ENCODE measurements around the gene HERC3.
"Not testable (repeated sequence)": the region's sequence is repeated elsewhere in the genome, so short reads cannot be mapped to it uniquely, and the experiment has no call there.

Gene HERC3

DNA sequence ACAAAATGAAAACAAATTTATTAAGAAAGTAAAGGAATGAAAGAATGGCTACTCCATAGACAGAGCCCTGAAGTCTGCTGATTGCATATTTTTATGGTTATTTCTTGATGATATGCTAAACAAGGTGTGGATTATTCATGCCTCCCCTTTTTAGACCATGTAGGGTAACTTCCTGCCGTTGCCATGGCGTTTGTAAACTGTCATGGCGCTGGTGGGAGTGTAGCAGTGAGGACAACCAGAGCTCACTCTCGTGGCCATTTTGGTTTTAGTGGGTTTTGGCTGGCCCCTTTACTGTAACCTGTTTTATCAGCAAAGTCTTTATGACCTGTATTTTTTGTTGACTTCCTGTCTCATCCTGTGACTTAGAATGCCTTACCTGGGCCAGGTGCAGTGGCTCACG lies 17.5 kb downstream of the HERC3 start:
- DNase-seq = not testable (repeated sequence)

- DNase-seq = no peak
Measured at GRCh38 chr4:88610771-88611170, 18.5 kb downstream of the HERC3 start.

DNA sequence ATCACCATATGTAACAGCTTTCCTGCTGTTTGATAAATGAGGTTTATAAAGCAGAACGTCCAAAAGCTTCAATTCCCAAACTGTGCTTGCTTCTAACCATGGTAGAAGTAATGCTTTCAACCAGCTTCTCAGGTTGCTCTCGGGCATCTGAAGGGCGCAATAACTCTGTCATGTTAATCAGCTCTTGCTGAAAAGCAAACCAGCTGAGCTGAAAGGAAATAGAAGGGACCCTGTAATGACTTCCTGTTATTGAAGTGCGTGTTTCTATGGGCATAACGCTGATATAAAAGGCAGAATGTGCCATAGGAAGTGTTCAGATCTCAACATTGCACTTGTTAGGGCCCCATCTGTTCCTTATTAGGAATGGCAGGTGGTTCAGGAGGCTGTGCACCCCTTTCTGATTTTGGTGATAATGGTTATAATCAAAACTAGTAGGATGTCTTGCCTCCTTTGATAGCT lies 21.2 kb downstream of the HERC3 start:
- peak; percentile 20 for DNase-seq

DNA sequence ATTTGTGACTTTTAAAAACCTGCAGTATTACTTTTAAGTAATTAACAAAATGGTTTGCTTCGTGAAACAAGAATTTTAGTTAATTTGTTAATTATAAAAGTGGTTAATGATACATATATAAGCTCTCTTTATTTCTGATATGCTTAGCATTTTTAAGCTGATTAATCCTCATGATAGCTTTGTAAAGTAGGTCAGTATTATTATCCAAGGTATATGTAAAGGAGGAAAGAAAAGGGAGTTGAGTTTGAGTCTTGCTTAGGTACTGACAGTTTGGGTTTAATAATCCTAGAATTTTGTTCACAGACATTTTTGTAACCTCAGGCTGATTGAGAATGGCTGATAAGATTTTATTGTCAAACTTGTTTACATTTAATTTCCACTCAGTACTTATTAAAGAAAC lies 21.8 kb downstream of the HERC3 start:
- DNase-seq = no peak

- no peak for DNase-seq
Measured at GRCh38 chr4:88616275-88617150, 24.2 kb downstream of the HERC3 start.

- no peak for DNase-seq
Measured at GRCh38 chr4:88618782-88619485, 26.7 kb downstream of the HERC3 start.

GRCh38 chr4:88619971-88620370 lies 27.7 kb downstream of the HERC3 start:
- no peak for DNase-seq

DNA sequence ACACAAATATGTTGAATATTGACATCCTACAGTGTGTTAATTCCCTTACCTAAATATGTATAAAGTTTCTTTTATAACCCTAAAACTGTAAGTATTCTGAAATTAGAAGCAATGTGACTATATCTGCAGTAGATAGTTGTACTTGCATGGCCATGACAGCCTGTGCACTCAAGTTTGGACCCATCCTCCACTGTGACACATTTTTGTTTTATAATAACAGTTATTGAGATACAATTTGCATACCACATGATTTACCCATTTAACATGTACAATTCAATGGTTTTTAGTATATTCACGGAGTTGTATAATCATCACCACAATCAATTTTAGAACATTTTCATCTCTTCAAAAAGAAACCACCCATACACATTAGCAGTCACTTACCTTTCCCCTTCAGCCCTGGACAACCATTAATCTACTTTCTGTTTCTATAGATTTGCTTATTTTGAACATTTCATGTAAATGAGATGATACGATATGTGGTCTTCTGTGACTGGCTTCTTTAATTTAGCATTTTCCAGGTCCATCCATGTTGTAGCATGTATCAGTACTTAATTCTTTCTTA lies 29.6 kb downstream of the HERC3 start:
- DNase-seq = no peak

DNA sequence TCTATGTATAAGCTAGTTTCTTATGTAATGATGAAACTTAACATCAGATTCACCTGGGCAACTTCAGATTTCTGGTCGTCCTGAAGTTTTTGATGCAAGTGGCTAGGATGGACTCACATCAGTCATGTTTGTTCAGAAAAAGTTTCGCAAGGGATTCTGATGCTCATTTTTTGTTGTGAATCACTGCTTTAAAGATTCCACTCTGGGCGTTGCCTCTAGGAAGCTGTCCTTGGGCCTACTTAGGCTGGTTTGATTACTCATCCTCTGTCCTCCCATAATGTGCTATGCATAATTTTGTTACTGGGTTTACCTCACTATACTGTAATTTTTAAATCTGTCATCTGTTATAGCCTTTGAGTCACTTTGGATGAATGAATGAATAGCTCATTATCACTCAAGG lies 30.8 kb downstream of the HERC3 start:
- no peak for DNase-seq

- no peak for DNase-seq
Measured at GRCh38 chr4:88628746-88629145, 36.5 kb downstream of the HERC3 start.

DNA sequence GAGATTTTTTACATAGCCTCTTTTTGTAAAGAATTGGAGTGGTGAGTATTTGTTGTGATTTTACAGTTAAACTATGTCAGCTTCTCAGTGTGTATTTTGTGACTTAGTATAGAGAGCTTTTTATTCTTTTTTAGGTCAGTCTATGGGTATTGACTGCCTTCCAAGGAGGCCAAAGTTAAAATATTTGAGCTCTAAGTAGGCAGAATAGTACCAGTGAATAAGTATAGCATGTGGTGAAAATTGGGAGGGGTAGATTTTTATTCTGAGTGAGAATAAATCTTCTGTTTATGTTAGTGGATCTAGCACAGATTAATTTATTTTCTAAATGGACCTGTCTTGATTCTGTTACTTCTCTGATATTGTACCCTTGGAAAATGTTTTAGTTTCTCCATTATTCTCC lies 37.5 kb downstream of the HERC3 start:
- no peak for DNase-seq

GRCh38 chr4:88630756-88631155 lies 38.5 kb downstream of the HERC3 start:
- DNase-seq = no peak

DNA sequence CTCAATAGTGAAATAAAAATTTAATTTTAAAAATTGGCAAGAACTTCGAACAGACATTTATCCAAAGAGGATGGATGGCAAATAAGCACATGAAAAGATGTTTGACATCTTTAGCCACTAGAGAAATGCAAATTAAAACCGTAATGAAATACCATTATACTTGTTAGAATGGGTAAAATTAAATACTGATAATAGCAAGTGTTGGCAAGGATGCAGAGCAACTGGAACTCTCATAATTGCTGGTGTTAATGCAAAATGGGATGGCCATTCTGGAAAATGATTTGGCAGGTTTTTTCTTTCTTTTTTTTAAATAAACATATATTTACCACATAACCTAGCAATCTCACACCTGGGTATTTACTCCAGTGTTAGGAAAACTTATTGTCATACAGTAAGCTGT lies 51.7 kb downstream of the HERC3 start:
- no peak for DNase-seq

DNA sequence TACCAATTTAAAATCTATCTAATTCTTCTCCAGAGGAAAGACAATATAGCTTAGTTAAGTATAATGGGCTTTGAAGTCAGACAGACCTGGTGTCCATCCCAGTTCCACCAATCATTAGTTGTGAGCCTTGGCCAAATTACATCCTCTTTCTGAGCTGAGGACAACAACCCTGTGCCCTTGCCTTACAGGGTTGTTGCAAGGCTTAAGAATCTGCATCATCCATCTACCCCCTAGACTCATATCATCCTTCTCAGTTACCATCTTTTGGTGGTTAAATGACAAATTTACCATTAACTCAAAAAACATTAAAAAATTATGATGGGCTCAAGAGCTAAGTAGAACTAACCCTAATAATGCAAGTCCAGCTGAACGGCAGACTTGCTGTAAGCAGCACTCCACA lies 53.7 kb downstream of the HERC3 start:
- no peak for DNase-seq

GRCh38 chr4:88646528-88647280 lies 54.4 kb downstream of the HERC3 start:
- no peak for DNase-seq

GRCh38 chr4:88649716-88650115 lies 57.4 kb downstream of the HERC3 start:
- no peak for DNase-seq

DNA sequence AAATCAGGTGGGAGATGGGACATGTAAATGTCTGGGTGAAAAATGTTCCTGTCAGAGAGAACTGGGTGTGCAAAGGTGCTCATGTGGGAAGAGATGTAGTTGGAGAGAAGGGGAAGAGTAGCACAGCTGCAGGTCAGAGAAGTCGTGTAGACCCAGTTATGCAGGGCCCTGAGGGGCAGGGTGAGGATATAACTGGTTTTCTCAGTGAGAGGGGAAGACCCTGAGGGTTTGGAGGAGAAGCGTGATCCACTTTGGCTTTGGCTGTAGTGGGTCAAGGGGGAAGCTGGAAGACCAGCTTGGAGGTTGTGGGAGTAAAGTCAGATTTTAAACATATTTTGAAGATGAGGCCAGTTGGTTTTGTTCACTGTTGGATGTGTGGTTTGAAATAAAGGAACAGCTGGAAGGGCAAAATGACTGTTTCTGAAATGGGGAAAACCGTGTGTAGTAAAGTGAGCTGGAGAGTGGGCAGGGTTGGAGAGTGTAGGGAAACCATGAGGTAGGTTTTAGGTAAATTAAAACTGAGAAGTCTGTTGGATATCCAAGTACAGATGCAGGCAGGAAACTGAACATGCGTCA lies 61.2 kb downstream of the HERC3 start:
- DNase-seq = no peak

DNA sequence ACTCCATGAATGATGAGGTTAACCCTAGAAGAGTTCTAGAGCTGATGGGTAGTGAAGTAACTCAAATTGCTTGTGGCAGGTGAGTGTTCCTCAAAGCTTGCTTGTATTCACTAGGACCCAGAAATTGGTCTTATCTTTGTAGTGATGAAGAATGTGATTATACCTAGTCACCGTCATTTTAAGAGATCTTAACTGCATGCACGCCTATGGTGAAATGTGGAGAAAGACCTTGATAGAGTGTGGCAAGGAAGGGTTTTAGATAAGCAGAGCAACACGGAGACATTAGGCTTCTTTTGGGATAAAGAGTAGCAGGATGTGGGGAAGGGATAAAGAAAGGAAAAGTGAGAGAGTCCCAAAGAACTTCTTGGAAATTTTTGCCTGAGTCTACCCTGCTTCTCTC lies 62.9 kb downstream of the HERC3 start:
- DNase-seq = no peak

DNA sequence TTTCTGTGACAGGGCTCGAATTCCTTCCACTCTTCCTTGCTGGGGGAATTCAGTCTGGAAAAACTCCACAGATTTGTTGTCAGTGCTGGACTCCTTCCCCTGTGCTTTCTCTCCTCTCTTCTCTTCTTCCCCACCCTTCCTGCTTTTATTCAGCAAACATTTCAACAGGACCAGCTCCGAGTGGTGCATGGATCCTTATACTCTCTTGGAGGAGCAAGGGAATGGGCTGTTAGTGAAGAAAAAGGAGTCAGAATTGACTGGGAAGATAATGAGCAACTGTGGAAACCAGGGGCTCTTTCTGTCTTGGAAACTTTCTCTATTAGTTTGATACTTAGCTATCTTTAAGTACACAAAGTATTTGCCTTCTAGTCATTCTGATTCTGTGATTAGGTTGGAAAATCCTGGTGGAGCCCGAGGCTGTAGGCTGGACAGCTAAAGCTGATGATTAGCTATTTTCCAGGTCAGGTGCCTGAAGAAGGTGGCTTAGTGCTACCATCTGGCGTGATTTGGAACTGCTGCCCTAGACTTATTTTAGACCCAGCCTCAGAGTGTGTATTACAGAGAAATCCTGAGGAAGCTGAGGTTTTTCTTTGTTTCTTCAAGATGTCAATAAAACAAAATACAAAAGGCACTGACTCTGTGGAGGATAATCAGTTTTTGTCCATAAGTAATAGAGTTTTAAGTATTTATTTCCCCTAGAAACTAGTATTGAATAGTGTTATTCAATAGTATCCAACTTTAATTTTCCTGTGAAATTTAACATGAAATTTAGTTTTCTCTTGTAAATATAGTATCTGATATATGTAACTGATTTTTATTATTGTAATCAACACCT lies 67.0 kb downstream of the HERC3 start:
- DNase-seq = peak; percentile 6

GRCh38 chr4:88659890-88660208 lies 67.6 kb downstream of the HERC3 start:
- DNase-seq = no peak

- DNase-seq = no peak
Measured at GRCh38 chr4:88660446-88661294, 68.4 kb downstream of the HERC3 start.

Measured in NCI-H748 treated with DMSO at 0.1 percent for 48 hours (cell line).